Upper lobe of left lung (tissue), 4 donors: Measurements from ENCODE around the gene POMGNT2.

Experiments
- EP300 ChIP-seq, 4 donors: sonication (generic); formaldehyde crosslinking; IDR thresholded peaks; one replicate each; pipeline ENCODE4 v1.5.1; 2017; ENCODE audit warnings: antibody characterized with exemption in 4 of 4, control low read depth in 2 of 4
- TF ChIP-seq, protein P1 (sequence below), 6 experiments: fragments of 450-650 bp in 4 of 6; fragments of 200-600 bp in 2 of 6; sonication (generic) in 2 of 6; IDR thresholded peaks; one replicate each; pipeline ENCODE4 v1.5.1; 2016 to 2019; ENCODE audit warnings: antibody characterized with exemption in 6 of 6

DNA sequence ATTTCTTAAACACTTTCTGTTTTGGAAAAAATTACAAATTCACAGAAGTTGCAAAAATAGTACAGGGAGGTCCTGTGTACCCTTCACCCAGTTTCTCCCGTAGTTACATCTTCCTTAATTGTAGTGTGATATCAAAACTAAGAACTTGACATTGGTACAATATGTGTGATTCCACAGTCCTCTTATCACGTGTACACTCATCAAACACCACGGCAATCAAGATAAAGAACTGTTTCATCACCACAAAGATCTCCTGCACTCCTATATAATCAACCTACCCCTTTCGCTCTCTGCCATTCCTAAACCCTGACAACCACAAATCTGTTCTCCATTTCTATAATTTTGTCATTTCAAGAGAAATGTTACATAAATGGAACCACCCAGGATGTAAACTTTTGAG, 31.4 kb downstream of the POMGNT2 start:
- TF ChIP-seq, protein P1, sequence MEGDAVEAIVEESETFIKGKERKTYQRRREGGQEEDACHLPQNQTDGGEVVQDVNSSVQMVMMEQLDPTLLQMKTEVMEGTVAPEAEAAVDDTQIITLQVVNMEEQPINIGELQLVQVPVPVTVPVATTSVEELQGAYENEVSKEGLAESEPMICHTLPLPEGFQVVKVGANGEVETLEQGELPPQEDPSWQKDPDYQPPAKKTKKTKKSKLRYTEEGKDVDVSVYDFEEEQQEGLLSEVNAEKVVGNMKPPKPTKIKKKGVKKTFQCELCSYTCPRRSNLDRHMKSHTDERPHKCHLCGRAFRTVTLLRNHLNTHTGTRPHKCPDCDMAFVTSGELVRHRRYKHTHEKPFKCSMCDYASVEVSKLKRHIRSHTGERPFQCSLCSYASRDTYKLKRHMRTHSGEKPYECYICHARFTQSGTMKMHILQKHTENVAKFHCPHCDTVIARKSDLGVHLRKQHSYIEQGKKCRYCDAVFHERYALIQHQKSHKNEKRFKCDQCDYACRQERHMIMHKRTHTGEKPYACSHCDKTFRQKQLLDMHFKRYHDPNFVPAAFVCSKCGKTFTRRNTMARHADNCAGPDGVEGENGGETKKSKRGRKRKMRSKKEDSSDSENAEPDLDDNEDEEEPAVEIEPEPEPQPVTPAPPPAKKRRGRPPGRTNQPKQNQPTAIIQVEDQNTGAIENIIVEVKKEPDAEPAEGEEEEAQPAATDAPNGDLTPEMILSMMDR (IDR thresholded peaks at IDR 0.05): no peak
- no peak for TF ChIP-seq EP300 (IDR thresholded peaks at IDR 0.05)
